Measurements from ENCODE around the gene GABPA. TPM values are rescaled to one million over a fixed set of nuclear protein-coding genes. Genes with fewer than 3 reads are reported as not detected.
A peak's percentile ranks its signal among the peaks of the same experiment; 100 is the strongest.

Gene GABPA
- total and polyA plus RNA-seq, 10 donors: 11.7 to 42.0 (median 33.0) TPM

GRCh38 chr21:25733859-25734653 is 716 bp upstream of the GABPA start:
- Histone ChIP-seq H3K36me3 (peaks cover 0 to 18% (median 9%) of the 10 kb centered on the region in 6 donors), H3K27ac (peak overlapping the region; percentile 86 to 99 (median 99)), H3K27me3 (replicated peaks in 1 of 7) (no peaks in the 10 kb centered on the region), H3K4me3 (peak overlapping the region; percentile 79 to 94 (median 89)), H3K4me1 (peaks cover 26 to 80% (median 53%) of the 10 kb centered on the region in 6 donors), H3K9me3 (no peaks in the 10 kb centered on the region)
- peak; percentile 94 for DNase-seq
- WGBS, 5 donors: 5 to 10% (median 6%) methylated on average over 21 to 30 of the region's 30 CpGs
- intact Hi-C loops (cut with DNase I; ENCODE audit: low total_unique reads): no loop called here
- TF ChIP-seq POLR2A (IDR thresholded peaks at IDR 0.05) (no peak), POLR2AphosphoS5 (IDR thresholded peaks at IDR 0.05) (no peak), CTCF (IDR thresholded peaks at IDR 0.05 in 8 of 11, conservative IDR thresholded peaks at IDR 0.05 in 3 of 11) (peak in 1 of 11 experiments; percentile 8)

GRCh38 chr21:25734654-25734903 is 193 bp upstream of the GABPA start:
- Histone ChIP-seq H3K4me3 (peak overlapping the region; percentile 79 to 94 (median 89)), H3K27ac (peak overlapping the region; percentile 86 to 99 (median 99)), H3K36me3 (peaks cover 0 to 13% (median 8%) of the 10 kb centered on the region in 6 donors), H3K4me1 (peaks cover 26 to 84% (median 57%) of the 10 kb centered on the region in 6 donors), H3K27me3 (replicated peaks in 1 of 7) (no peaks in the 10 kb centered on the region), H3K9me3 (no peaks in the 10 kb centered on the region)
- TF ChIP-seq POLR2A (IDR thresholded peaks at IDR 0.05) (peak in 2 of 3 donors; percentile 10 to 53), POLR2AphosphoS5 (IDR thresholded peaks at IDR 0.05) (no peak)
- no peak for DNase-seq
- intact Hi-C loops (cut with DNase I; ENCODE audit: low total_unique reads): no loop called here
- 0 to 1% (median 1%) methylated on average over 7 to 10 of the region's 10 CpGs for WGBS, 5 donors

GRCh38 chr21:25735646-25736597 is 1.1 kb downstream of the GABPA start:
- Histone ChIP-seq H3K27ac (peak overlapping the region; percentile 86 to 99 (median 99)), H3K4me1 (peaks cover 26 to 87% (median 61%) of the 10 kb centered on the region in 6 donors), H3K36me3 (peaks cover 0 to 5% (median under 1%) of the 10 kb centered on the region in 6 donors), H3K9me3 (no peaks in the 10 kb centered on the region), H3K4me3 (peak overlapping the region; percentile 79 to 94 (median 89)), H3K27me3 (replicated peaks in 1 of 7) (no peaks in the 10 kb centered on the region)
- intact Hi-C loops (cut with DNase I; ENCODE audit: low total_unique reads): no loop called here
- 0 to 3% (median 1%) methylated on average over 33 to 48 of the region's 48 CpGs for whole genome bisulfite sequencing, 5 donors
- TF ChIP-seq CTCF (IDR thresholded peaks at IDR 0.05 in 8 of 11, conservative IDR thresholded peaks at IDR 0.05 in 3 of 11) (no peak), POLR2A (IDR thresholded peaks at IDR 0.05) (no peak), POLR2AphosphoS5 (IDR thresholded peaks at IDR 0.05) (no peak)
- DNase-seq: no peak

- no peaks in the 10 kb centered on the region for H3K9me3 ChIP-seq
- H3K27ac ChIP-seq: no peak overlapping the region
- H3K4me1 ChIP-seq: peaks cover 26 to 76% (median 54%) of the 10 kb centered on the region in 6 donors
- H3K27me3 ChIP-seq (replicated peaks in 1 of 7): no peaks in the 10 kb centered on the region
- H3K36me3 ChIP-seq: peaks cover 0 to 20% (median 0%) of the 10 kb centered on the region in 6 donors
- TF ChIP-seq POLR2A (IDR thresholded peaks at IDR 0.05) (no peak), CTCF (IDR thresholded peaks at IDR 0.05 in 8 of 11, conservative IDR thresholded peaks at IDR 0.05 in 3 of 11) (no peak), POLR2AphosphoS5 (IDR thresholded peaks at IDR 0.05) (no peak)
- 39 to 60% (median 46%) methylated on average over 1 of the region's 1 CpG for WGBS, 5 donors
- intact Hi-C loops (cut with DNase I; ENCODE audit: low total_unique reads): no loop called here
- no peak for DNase-seq
- H3K4me3 ChIP-seq: no peak overlapping the region
Measured at GRCh38 chr21:25737421-25737820, 2.6 kb downstream of the GABPA start.
